RPMI8226 (cell line): Measurements from ENCODE around the gene WASL.
"Not testable (repeated sequence)": the region's sequence is repeated elsewhere in the genome, so short reads cannot be mapped to it uniquely, and the experiment has no call there.

Experiments
- DNase-seq: peaks from one replicate; pipeline ENCODE4 v3.0.0-alpha.2; 2015

Gene WASL

GRCh38 chr7:123729218-123729578 is 19.6 kb downstream of the WASL start:
- no peak for DNase-seq

GRCh38 chr7:123727071-123727837 is 21.5 kb downstream of the WASL start:
- no peak for DNase-seq

- DNase-seq = no peak
These were observed 23.1 kb downstream of the WASL start for GRCh38 chr7:123725586-123726171.

GRCh38 chr7:123724817-123725253 is 24.0 kb downstream of the WASL start:
- DNase-seq = no peak

GRCh38 chr7:123723913-123724312 is 24.9 kb downstream of the WASL start:
- DNase-seq = no peak

GRCh38 chr7:123720527-123720926 is 28.3 kb downstream of the WASL start:
- DNase-seq = not testable (repeated sequence)

- DNase-seq = no peak
These were observed 29.5 kb downstream of the WASL start for GRCh38 chr7:123719197-123719721.

- no peak for DNase-seq
These were observed 30.0 kb downstream of the WASL start for GRCh38 chr7:123718773-123719172.

GRCh38 chr7:123717689-123718088 is 31.1 kb downstream of the WASL start:
- DNase-seq = no peak

- DNase-seq = no peak
These were observed 31.9 kb downstream of the WASL start for GRCh38 chr7:123716877-123717276.

- no peak for DNase-seq
These were observed 33.0 kb downstream of the WASL start for GRCh38 chr7:123715799-123716198.

- DNase-seq = no peak
These were observed 33.6 kb downstream of the WASL start for GRCh38 chr7:123715198-123715597.

- no peak for DNase-seq
These were observed 34.3 kb downstream of the WASL start for GRCh38 chr7:123714296-123715080.

GRCh38 chr7:123712619-123713018 is 36.2 kb downstream of the WASL start:
- DNase-seq = no peak

- no peak for DNase-seq
These were observed 36.9 kb downstream of the WASL start for GRCh38 chr7:123711832-123712293.

GRCh38 chr7:123710683-123711082 is 38.1 kb downstream of the WASL start:
- DNase-seq = no peak

- no peak for DNase-seq
These were observed 39.3 kb downstream of the WASL start for GRCh38 chr7:123709525-123709924.

GRCh38 chr7:123705211-123705901 is 43.4 kb downstream of the WASL start:
- no peak for DNase-seq

- no peak for DNase-seq
These were observed 52.7 kb downstream of the WASL start for GRCh38 chr7:123695944-123696677.

- no peak for DNase-seq
These were observed 56.3 kb downstream of the WASL start for GRCh38 chr7:123692471-123692877.

GRCh38 chr7:123690550-123690949 is 58.3 kb downstream of the WASL start:
- no peak for DNase-seq

GRCh38 chr7:123689250-123689649 is 59.6 kb downstream of the WASL start:
- no peak for DNase-seq
